Type B pancreatic cell (in vitro differentiated cells): Measurements from ENCODE around the gene UHMK1. TPM values are rescaled to one million over a fixed set of nuclear protein-coding genes. Genes with fewer than 3 reads are reported as not detected.
A peak's percentile ranks its signal among the peaks of the same experiment; 100 is the strongest.
"Not testable (repeated sequence)": the region's sequence is repeated elsewhere in the genome, so short reads cannot be mapped to it uniquely, and the experiment has no call there.

Experiments
- DNase-seq: peaks from one replicate; pipeline ENCODE4 v3.0.0; 2021; ENCODE audit warnings: mixed read lengths; ENCODE audit not compliant: unreplicated experiment; ENCODE audit errors: extremely low spot score
- H3K27ac Mint-ChIP-seq: 2 replicates; pipeline ENCODE4 v1.8.0; 2021; ENCODE audit warnings: mild to moderate bottlenecking, mixed read lengths
- H3K27me3 Mint-ChIP-seq: 2 replicates; pipeline ENCODE4 v1.8.0; 2021; ENCODE audit warnings: mixed read lengths
- H3K36me3 Mint-ChIP-seq: 2 replicates; pipeline ENCODE4 v1.8.0; 2021; ENCODE audit warnings: mixed read lengths
- H3K4me1 Mint-ChIP-seq: one replicate; pipeline ENCODE4 v1.8.0; 2021; ENCODE audit warnings: mixed read lengths; ENCODE audit not compliant: unreplicated experiment
- H3K4me3 Mint-ChIP-seq: 2 replicates; pipeline ENCODE4 v1.8.0; 2021; ENCODE audit warnings: mild to moderate bottlenecking, mixed read lengths
- H3K9me3 Mint-ChIP-seq: 2 replicates; pipeline ENCODE4 v1.8.0; 2021; ENCODE audit warnings: mixed read lengths
- CTCF ChIP-seq: fragments of 200-600 bp; sonication (generic); conservative IDR thresholded peaks from 2 replicates; pipeline ENCODE4 v1.5.0; 2021; ENCODE audit warnings: antibody characterized with exemption, mild to moderate bottlenecking
- long read RNA-seq: library from polyadenylated mRNA; unstranded; transcript quantifications from one replicate; pipeline ENCODE4 v2.0.0, GENCODE V29; 2020
- total RNA-seq: library from RNA; stranded (reverse); gene quantifications from 2 replicates; pipeline ENCODE4 v1.2.1, GENCODE V29; 2021; ENCODE audit warnings: low replicate concordance

Gene UHMK1, protein sequence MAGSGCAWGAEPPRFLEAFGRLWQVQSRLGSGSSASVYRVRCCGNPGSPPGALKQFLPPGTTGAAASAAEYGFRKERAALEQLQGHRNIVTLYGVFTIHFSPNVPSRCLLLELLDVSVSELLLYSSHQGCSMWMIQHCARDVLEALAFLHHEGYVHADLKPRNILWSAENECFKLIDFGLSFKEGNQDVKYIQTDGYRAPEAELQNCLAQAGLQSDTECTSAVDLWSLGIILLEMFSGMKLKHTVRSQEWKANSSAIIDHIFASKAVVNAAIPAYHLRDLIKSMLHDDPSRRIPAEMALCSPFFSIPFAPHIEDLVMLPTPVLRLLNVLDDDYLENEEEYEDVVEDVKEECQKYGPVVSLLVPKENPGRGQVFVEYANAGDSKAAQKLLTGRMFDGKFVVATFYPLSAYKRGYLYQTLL
- total RNA-seq: 23.3 and 31.4 TPM in 2 replicates
- long read RNA-seq, full-length matches to known transcripts: 73 of 95 reads
- long read RNA-seq, partial matches to known transcripts: 7 of 95 reads
- long read RNA-seq, other reads (novel, unspliced or antisense): 15 of 95 reads

- Mint-ChIP-seq H3K4me1 (peaks cover 16% of the 10 kb centered on the region), H3K9me3 (peaks cover 4% of the 10 kb centered on the region), H3K27me3 (peaks cover 8% of the 10 kb centered on the region), H3K4me3 (peak within 1 kb of the TSS; percentile 96), H3K27ac (peak within 1 kb of the TSS; percentile 90), H3K36me3 (peaks cover 8% of the 10 kb centered on the region)
- no peak for TF ChIP-seq CTCF
- peak; percentile 85 for DNase-seq
Measured at GRCh38 chr1:162497723-162498495, at the start of gene UHMK1. TSS of gene UHMK1 (plus strand) at chr1:162497818. CDS start at chr1:162498001, 183 bp downstream.

- H3K36me3 Mint-ChIP-seq, H3K9me3 Mint-ChIP-seq, DNase-seq, H3K27me3 Mint-ChIP-seq, H3K27ac Mint-ChIP-seq, H3K4me1 Mint-ChIP-seq, H3K4me3 Mint-ChIP-seq: not testable (repeated sequence)
Measured at GRCh38 chr1:162454361-162454760, 43.3 kb upstream of the UHMK1 start.

DNA sequence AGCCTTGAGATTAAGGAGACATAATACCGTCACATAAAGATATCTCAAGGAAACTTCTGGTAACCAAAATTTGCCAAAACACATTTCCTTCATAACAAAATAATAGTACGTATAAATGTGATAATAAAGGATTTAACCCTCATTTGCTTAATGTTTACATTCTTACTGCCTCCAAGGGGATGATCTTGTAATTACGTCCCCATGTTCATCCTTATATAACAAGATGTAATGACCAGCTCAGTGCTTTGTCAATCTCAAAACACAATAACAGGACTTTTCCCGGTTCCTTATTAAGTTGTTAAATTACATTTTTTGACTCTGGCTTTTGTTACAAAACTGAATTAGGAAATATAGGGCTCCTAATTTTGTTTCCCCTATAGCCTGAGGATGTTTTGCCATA, 41.3 kb upstream of the UHMK1 start:
- Mint-ChIP-seq H3K27me3 (peaks cover 6% of the 10 kb centered on the region), H3K9me3 (no peaks in the 10 kb centered on the region), H3K4me1 (no peaks in the 10 kb centered on the region), H3K4me3 (no peak overlapping the region), H3K36me3 (no peaks in the 10 kb centered on the region), H3K27ac (no peak overlapping the region)
- TF ChIP-seq CTCF: no peak
- DNase-seq: no peak

DNA sequence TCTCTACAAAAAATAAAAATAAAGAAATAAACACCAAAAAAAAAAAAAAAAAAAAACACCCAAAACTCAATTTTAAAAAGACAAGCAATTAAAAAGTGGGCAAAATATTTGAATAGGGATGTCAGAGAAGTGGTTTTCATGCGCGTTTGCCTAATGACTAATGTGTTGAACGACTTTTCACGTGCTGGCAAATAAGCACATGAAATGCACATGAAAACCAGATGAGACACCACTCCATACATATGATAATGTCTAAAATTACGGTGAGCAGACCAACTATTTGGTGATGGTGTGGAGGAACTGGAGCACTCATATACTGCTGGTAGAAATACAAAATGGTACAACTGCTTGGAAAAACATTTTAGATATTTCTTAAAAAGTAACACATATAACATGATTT, 39.4 kb upstream of the UHMK1 start:
- Mint-ChIP-seq H3K27ac (no peak overlapping the region), H3K27me3 (no peaks in the 10 kb centered on the region), H3K9me3 (no peaks in the 10 kb centered on the region), H3K4me3 (no peak overlapping the region), H3K36me3 (no peaks in the 10 kb centered on the region), H3K4me1 (no peaks in the 10 kb centered on the region)
- no peak for TF ChIP-seq CTCF
- DNase-seq: no peak

DNA sequence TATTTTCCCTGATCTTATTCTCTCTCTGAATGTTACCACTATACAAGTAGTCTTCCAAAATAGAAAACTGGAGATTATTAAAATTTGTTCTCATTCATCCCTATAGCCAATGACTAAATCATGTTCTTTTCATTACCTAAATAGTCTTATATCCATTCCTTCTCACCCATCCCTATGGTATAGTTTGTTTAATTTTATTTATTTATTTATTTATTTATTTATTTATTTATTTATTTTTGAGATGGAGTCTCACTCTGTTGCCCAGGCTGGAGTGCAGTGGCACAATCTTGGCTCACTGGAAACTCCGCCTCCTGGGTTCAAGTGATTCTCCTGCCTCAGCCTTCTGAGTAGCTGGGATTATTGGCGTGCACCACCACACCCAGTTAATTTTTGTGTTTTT, 35.2 kb upstream of the UHMK1 start:
- not testable (repeated sequence) for H3K4me3 Mint-ChIP-seq, H3K9me3 Mint-ChIP-seq, DNase-seq, H3K36me3 Mint-ChIP-seq, H3K4me1 Mint-ChIP-seq, H3K27me3 Mint-ChIP-seq, H3K27ac Mint-ChIP-seq

DNA sequence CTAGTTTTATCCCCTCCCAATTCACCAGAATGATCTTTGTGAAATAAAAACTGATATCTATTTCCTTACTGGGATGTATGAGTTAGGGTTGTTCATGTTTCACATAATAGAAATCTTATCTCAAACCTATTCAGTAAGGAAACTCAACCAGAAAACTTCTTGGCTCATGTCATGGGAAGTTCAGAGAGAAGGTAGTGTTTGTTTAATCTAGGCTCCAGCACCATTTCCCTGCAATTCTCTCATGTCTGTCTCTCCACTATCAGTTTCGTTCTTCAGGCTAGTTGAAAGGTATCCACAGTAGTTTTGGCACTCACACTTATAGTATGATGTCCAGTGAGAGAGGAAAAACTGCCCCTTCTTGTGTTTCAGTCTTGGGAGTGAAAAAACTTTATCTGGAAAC, 34.6 kb upstream of the UHMK1 start:
- DNase-seq: no peak
- H3K4me1 Mint-ChIP-seq: no peaks in the 10 kb centered on the region
- H3K27me3 Mint-ChIP-seq: no peaks in the 10 kb centered on the region
- no peak for TF ChIP-seq CTCF
- no peak overlapping the region for H3K4me3 Mint-ChIP-seq
- no peaks in the 10 kb centered on the region for H3K36me3 Mint-ChIP-seq
- H3K27ac Mint-ChIP-seq: no peak overlapping the region
- H3K9me3 Mint-ChIP-seq: no peaks in the 10 kb centered on the region
